ENCODE results near the gene SVIL.

DNA sequence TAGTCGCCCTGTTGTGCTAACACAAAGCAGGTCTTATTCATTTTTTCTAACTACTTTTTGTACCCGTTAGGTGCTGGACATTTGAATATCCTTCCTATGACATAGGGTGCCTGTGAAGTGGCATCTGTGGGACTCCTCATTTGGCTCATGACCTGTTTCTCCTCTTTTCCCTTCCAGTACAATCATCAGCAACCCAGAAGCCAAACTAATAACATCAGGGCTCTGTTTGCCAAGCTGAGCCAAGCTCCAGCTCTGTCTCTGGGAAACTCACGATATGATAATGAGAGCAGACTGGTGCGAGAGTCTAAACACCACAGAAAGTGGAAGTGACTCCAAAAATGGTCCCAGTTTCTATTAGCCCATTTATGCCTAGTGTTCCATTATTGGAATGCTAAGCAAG, 92.0 kb downstream of the SVIL start:
- TF ChIP-seq, protein P1, sequence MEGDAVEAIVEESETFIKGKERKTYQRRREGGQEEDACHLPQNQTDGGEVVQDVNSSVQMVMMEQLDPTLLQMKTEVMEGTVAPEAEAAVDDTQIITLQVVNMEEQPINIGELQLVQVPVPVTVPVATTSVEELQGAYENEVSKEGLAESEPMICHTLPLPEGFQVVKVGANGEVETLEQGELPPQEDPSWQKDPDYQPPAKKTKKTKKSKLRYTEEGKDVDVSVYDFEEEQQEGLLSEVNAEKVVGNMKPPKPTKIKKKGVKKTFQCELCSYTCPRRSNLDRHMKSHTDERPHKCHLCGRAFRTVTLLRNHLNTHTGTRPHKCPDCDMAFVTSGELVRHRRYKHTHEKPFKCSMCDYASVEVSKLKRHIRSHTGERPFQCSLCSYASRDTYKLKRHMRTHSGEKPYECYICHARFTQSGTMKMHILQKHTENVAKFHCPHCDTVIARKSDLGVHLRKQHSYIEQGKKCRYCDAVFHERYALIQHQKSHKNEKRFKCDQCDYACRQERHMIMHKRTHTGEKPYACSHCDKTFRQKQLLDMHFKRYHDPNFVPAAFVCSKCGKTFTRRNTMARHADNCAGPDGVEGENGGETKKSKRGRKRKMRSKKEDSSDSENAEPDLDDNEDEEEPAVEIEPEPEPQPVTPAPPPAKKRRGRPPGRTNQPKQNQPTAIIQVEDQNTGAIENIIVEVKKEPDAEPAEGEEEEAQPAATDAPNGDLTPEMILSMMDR (IDR thresholded peaks at IDR 0.05): no peak
- TF ChIP-seq POLR2A (IDR thresholded peaks at IDR 0.05; ENCODE audit: low read depth) (no peak), POLR2AphosphoS5 (IDR thresholded peaks at IDR 0.05) (no peak)

Data from esophagus muscularis mucosa (tissue), 3 donors.